Measurements from ENCODE around the gene ZXDC. TPM values are rescaled to one million over a fixed set of nuclear protein-coding genes. Genes with fewer than 3 reads are reported as not detected.

The ZXDC gene
- total and polyA plus RNA-seq, 5 experiments from 2014 or later: 11.4 to 61.0 (median 27.0) TPM

DNA sequence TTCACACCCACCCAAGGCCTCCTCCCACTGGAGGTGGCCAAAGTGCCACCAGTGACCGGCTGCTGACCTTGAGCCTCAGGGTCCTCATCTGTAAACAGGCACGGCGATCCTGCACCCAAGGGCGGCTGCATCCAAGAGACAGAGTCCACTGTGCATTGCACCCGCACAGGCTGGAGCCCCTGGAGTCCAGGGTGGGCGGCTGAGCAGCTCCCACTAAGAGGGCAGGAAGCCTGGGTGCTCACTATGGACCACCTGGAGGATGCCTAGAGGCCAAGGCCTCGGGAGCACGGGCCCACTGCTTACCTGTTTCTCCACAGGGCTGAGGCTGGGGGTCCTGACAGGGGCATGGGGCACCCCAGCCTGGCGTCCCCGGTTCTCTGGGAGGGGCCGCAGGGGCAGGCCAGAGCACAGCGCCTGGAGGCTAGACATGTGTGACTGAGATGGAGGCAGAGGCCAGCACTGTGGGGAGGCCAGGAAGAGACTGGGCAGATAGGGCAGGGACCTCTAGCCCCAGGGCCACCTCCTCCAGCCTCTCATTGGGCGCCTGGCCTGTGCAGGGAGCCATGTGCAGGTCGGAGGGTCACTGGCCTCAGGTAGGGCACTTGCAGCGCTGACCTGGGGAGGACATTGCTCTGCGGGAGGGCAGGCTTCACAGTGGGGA, 41.7 kb upstream of the ZXDC start, which contains the start of gene UROC1:
UROC1 (minus strand) TSS at position 483 of the 661 bp plus-strand sequence; CDS start at position 429, 54 bp downstream.
- POLR2A ChIA-PET: no interaction called here
- Mint-ChIP-seq H3K4me1 (peaks cover 0 to 4% (median 1%) of the 10 kb centered on the region in 4 donors), H3K27me3 (peaks cover 0 to 9% (median 4%) of the 10 kb centered on the region in 5 donors), H3K4me3 (no peak within 1 kb of the TSS), H3K9me3 (no peaks in the 10 kb centered on the region), H3K36me3 (no peaks in the 10 kb centered on the region), H3K27ac (no peak within 1 kb of the TSS)
- no peak for ATAC-seq
- DNase-seq: peak in 1 of 10 donors; percentile 45

GRCh38 chr3:126516936-126517290, 41.2 kb upstream of the ZXDC start:
- DNase-seq: peak in 1 of 10 donors; percentile 21
- peaks cover 0 to 4% (median 0%) of the 10 kb centered on the region in 5 donors for H3K27me3 Mint-ChIP-seq
- H3K9me3 Mint-ChIP-seq: no peaks in the 10 kb centered on the region

DNA sequence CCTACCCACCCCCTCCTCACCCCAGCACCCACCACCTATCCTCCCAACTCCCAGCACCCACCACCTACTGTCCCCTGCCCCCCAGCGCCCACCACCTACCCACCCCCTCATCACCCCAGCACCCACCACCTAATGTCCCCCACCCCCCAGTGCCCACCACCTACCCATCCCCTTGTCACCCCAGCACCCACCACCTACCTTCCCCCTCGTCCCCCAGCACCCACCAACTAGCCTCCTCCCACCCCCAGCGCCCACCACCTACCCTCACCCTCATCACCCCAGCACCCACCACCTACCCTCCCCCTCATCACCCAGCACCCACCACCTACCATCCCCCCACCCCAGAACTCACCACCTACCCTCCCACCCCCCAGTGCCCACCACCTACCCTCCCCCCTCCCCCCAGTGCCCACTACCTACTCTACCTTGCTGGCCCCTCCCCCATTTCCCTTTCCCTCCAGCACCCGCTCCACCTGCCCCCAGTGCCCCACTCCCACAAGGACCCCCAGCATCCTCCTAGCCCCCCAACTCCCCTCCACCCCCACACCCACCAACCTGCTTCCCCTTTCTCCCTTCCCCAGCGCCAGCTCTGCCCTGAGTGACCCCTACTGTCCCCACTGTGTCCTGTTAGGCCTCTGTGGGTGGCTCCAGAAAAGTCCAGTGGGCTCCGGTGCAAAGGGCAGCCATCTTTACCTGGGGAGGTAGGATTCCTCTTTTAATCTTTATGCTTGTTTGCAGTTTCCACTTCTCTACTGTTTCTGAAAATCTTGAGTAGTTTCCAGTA, 40.7 kb upstream of the ZXDC start:
- Mint-ChIP-seq H3K4me1 (no peaks in the 10 kb centered on the region), H3K4me3 (no peak overlapping the region), H3K36me3 (no peaks in the 10 kb centered on the region), H3K9me3 (no peaks in the 10 kb centered on the region), H3K27ac (no peak overlapping the region), H3K27me3 (peaks cover 0 to 2% (median 0%) of the 10 kb centered on the region in 5 donors)
- ATAC-seq (no peak), DNase-seq (peak in 1 of 10 donors; percentile 7)
- POLR2A ChIA-PET: no interaction called here

More at GRCh38 chr3:126516936-126517290, 41.2 kb upstream of the ZXDC start:
- POLR2A ChIA-PET: no interaction called here
- Mint-ChIP-seq H3K36me3 (no peaks in the 10 kb centered on the region), H3K4me1 (no peaks in the 10 kb centered on the region), H3K27ac (no peak overlapping the region), H3K4me3 (no peak overlapping the region)
- ATAC-seq: no peak

DNA sequence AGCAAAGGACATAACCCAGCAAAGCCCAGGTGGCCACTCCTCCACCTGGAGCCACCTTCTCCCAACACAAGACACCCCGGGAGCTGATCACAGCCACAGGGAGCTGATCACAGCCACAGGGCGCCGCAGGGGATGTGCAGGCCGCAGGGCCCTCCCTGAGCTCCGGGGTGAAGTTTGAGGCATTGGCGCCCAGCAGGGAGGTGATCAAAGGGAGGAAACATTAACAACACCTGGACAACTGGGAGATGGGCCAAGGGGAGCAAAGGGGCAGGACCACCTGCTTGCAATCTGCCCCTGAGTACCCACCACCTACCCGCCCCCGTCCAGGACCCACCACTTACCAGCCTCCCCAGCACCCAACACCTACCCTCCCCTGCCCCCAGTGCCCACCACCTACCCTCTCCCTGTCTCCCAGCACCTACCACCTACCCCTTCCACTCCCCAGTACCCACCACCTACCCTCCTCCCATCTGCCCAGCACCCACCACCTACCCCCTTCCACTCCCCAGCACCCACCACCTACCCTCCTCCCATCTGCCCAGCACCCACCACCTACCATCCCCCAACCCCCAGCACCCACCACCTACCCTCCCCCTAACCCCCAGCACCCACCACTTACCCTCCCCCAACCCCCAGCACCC, 39.5 kb upstream of the ZXDC start:
- H3K9me3 Mint-ChIP-seq: no peaks in the 10 kb centered on the region
- POLR2A ChIA-PET: no interaction called here
- DNase-seq (peak in 1 of 10 donors; percentile 22), ATAC-seq (no peak)
- H3K27me3 Mint-ChIP-seq: peaks cover 0 to 2% (median 0%) of the 10 kb centered on the region in 5 donors
- no peaks in the 10 kb centered on the region for H3K4me1 Mint-ChIP-seq
- H3K27ac Mint-ChIP-seq: no peak overlapping the region
- no peaks in the 10 kb centered on the region for H3K36me3 Mint-ChIP-seq
- no peak overlapping the region for H3K4me3 Mint-ChIP-seq

DNA sequence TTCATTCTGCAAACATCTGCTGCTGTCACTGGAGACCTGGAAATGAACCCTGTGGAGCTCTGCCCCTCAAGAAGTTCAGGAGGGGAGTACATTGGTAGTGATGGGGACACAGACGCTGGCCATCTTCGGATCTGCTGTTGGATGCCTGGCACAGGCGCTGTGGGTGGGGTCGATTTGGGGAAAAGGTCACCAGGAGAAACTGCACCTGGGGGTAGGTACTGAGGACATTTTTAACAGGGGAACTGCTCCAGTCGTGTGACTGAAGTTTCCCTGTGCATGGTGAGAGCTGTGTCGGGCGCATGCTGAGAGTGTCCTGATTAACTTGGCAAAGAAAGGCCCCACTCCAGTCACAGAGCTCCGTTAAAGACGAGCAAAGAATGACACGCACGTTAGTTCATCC, 38.5 kb upstream of the ZXDC start:
- H3K4me3 Mint-ChIP-seq: no peak overlapping the region
- H3K27ac Mint-ChIP-seq: no peak overlapping the region
- POLR2A ChIA-PET: no interaction called here
- H3K27me3 Mint-ChIP-seq: peaks cover 0 to 2% (median 0%) of the 10 kb centered on the region in 5 donors
- peak in 1 of 10 donors; percentile 32 for DNase-seq
- H3K9me3 Mint-ChIP-seq: no peaks in the 10 kb centered on the region
- ATAC-seq: no peak
- H3K36me3 Mint-ChIP-seq: no peaks in the 10 kb centered on the region
- H3K4me1 Mint-ChIP-seq: no peaks in the 10 kb centered on the region

DNA sequence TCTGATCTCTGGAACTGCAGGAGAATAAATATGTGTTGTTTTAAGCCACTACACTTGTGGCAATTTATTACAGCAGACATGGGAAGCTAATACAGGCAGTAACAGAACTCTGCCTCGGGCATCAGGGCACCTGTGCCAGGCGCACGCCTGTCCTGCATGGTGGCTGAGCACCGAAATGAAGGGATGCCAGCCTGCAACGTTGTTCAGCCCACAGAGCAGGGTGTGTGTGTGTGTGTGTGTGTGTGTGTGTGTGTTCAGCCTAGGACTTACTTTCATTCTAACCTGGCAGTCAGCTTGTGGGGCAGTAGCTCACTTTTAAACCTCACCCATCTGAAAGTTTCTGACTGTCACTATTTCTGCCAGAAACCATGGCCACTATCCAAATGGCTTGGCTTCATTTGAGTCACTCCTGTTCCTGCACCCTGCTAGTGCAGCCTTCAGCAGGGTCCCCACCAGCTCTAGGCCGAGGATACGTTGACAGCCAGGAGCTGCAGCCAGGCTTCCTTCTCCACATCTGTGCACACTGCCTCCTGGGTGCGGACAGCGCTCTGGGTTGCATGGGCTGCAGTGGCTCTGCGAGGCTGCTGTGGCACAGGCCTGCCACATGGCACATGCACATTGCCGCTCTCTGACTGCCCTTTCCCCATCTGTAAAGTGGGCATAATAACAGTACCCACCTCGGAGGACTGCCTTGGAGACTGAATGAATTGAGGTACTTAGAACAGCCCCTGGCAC, 37.4 kb upstream of the ZXDC start:
- POLR2A ChIA-PET: interaction anchor here (0.6 kb wide), 1 partner anchor 1041 kb away, joined by 4 read pairs; no protein-coding TSS in a partner anchor
- ATAC-seq: no peak
- no peaks in the 10 kb centered on the region for H3K4me1 Mint-ChIP-seq
- no peak overlapping the region for H3K4me3 Mint-ChIP-seq
- H3K27ac Mint-ChIP-seq: no peak overlapping the region
- H3K36me3 Mint-ChIP-seq: no peaks in the 10 kb centered on the region
- H3K27me3 Mint-ChIP-seq: no peaks in the 10 kb centered on the region
- DNase-seq: peak in 1 of 10 donors; percentile 26
- H3K9me3 Mint-ChIP-seq: no peaks in the 10 kb centered on the region

- Mint-ChIP-seq H3K27ac (no peak overlapping the region), H3K27me3 (no peaks in the 10 kb centered on the region), H3K4me3 (no peak overlapping the region), H3K36me3 (no peaks in the 10 kb centered on the region), H3K9me3 (no peaks in the 10 kb centered on the region), H3K4me1 (no peaks in the 10 kb centered on the region)
- DNase-seq (peak in 1 of 10 donors; percentile 31), ATAC-seq (no peak)
- POLR2A ChIA-PET: no interaction called here
These were observed 36.3 kb upstream of the ZXDC start for GRCh38 chr3:126512026-126512425.

GRCh38 chr3:126511291-126511690, 35.6 kb upstream of the ZXDC start:
- POLR2A ChIA-PET: no interaction called here
- no peak for ATAC-seq

DNA sequence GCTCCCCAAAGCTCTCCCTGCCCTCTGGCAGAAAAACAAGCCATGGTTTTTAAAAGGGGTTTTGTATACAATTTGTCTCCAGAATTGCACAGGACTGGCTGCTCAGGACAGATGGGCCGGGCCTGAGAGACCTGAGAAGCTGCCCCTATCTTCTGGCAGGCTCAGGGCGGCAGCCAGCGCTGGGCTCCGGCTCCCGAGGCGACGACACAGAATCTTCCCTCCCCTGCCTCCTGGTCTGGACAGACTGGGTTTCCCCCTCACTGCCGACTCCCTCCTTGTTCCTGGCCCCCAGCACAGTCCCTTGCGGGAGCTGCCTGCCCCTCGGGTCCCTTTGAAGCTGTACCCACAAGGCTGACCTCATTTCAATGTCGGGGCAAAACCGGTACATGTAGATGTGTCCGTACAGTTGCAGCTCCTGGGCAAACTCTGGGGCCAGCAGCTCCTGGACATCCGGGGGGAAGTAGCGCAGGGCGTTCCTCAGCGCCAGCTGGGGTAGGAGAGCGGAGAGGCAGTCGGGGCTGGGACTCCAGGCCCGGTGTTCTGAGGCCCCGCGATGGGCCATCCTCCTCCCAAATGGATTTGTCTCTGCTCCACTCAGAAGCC, 34.7 kb upstream of the ZXDC start:
- ATAC-seq: no peak
- DNase-seq: peak in 1 of 10 donors; percentile 43
- H3K27me3 Mint-ChIP-seq: peaks cover 0 to 3% (median under 1%) of the 10 kb centered on the region in 5 donors
- H3K36me3 Mint-ChIP-seq: no peaks in the 10 kb centered on the region
- POLR2A ChIA-PET: no interaction called here
- peak overlapping the region in 1 of 10 donors; percentile 23 for H3K27ac Mint-ChIP-seq
- no peaks in the 10 kb centered on the region for H3K4me1 Mint-ChIP-seq
- no peak overlapping the region for H3K4me3 Mint-ChIP-seq
- no peaks in the 10 kb centered on the region for H3K9me3 Mint-ChIP-seq

More at GRCh38 chr3:126511291-126511690, 35.6 kb upstream of the ZXDC start:
- H3K9me3 Mint-ChIP-seq: no peaks in the 10 kb centered on the region
- H3K4me3 Mint-ChIP-seq: no peak overlapping the region
- peaks cover 0 to under 1% (median 0%) of the 10 kb centered on the region in 5 donors for H3K27me3 Mint-ChIP-seq
- H3K4me1 Mint-ChIP-seq: no peaks in the 10 kb centered on the region
- DNase-seq: peak in 1 of 10 donors; percentile 10
- H3K36me3 Mint-ChIP-seq: no peaks in the 10 kb centered on the region
- H3K27ac Mint-ChIP-seq: peak overlapping the region in 1 of 10 donors; percentile 23

DNA sequence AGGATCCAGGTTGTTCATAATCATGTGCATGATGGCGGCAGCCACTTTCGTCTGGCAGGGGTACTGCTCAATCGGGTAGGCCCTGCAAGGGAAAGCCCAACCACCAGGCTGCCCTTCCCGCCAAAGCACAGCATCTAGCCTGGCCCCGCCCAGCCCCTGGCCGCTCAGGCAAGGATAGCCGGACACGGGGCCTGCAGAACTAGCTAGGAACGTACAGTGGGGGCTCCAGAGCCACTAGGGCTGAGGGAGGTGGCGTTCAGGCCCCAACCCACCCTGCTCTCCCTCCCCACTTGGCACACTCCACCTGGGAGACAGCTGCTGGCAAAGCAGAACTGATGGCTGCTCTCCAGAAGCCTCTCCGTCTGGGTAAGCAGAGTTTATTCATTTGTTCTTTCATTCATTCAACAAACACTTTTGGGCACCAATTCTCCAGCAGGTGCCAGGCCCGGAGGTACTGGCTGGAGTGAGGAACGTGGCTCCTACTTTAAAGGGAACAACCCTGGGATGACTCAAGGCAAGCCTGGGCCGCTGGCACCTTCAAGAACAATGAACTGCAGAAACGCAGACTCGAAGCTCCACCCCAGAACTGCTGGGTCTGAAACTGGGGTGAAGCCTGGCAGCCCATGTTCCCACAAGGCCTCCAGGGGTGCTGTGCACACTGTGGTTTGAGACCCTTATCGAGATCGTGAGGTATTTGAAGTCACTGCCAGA, 34.1 kb upstream of the ZXDC start:
- ATAC-seq (no peak), DNase-seq (peak in 1 of 10 donors; percentile 30)
- POLR2A ChIA-PET: no interaction called here
- Mint-ChIP-seq H3K36me3 (no peaks in the 10 kb centered on the region), H3K4me1 (no peaks in the 10 kb centered on the region), H3K9me3 (no peaks in the 10 kb centered on the region), H3K27me3 (peaks cover 1 to 7% (median 4%) of the 10 kb centered on the region in 5 donors), H3K4me3 (no peak overlapping the region), H3K27ac (no peak overlapping the region)

DNA sequence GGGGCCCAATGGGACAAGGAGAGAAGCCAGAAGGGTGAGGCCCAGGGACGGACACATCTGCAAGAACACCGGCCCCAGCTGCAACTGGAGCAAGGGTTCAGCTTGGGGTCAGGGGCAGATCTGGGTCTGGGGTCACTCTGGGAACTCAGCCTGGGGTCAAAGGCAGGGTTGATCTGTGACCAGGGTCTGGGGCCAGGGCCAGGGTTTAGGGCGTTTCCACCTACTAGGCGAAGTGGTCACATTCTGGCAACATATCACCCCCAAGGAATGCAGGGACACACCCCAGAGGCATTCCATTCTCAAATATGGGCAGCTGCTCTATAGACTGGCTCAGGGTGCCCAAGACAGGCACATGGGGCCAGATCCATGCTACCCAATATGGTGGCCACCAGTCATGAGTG, 32.9 kb upstream of the ZXDC start:
- no peaks in the 10 kb centered on the region for H3K9me3 Mint-ChIP-seq
- no peaks in the 10 kb centered on the region for H3K4me1 Mint-ChIP-seq
- no peaks in the 10 kb centered on the region for H3K36me3 Mint-ChIP-seq

DNA sequence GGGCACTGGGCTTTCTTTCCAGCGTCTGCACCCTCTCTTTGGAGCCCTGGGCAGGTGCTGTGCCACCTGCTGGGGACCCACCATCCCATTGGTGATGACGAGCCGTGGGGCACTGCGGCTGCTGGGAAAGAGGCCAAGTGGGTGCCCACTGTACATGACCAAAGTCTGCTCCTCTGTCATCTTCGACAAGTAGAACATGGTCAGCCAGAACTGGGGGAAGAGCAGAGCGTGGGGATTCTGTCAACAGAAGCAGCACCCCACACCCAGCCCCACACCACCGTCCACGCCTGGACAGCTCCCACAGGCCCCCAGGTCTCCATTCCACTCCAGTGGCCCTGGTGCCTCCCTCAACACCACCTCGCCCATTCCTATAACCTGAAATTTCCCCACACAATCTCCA, 32.2 kb upstream of the ZXDC start:
- no peaks in the 10 kb centered on the region for H3K4me1 Mint-ChIP-seq
- POLR2A ChIA-PET: no interaction called here
- H3K36me3 Mint-ChIP-seq: no peaks in the 10 kb centered on the region
- no peak for DNase-seq
- H3K27ac Mint-ChIP-seq: no peak overlapping the region
- peaks cover 3 to 7% (median 5%) of the 10 kb centered on the region in 5 donors for H3K27me3 Mint-ChIP-seq
- no peak overlapping the region for H3K4me3 Mint-ChIP-seq
- ATAC-seq: no peak
- no peaks in the 10 kb centered on the region for H3K9me3 Mint-ChIP-seq

More for the DNA sequence above, 32.9 kb upstream of the ZXDC start:
- H3K4me3 Mint-ChIP-seq: no peak overlapping the region
- no peak for DNase-seq
- H3K27ac Mint-ChIP-seq: no peak overlapping the region
- peaks cover 3 to 7% (median 5%) of the 10 kb centered on the region in 5 donors for H3K27me3 Mint-ChIP-seq
- POLR2A ChIA-PET: no interaction called here
- no peak for ATAC-seq
